NK-92 (cell line): ENCODE results near the gene DVL3.

Experiments
- DNase-seq: peaks from one replicate; lab custom pipeline; 2025; ENCODE audit not compliant: unreplicated experiment; lab: John Stamatoyannopoulos, UW

The DVL3 gene

GRCh38 chr3:184176377-184177330, 21.5 kb downstream of the DVL3 start:
- DNase-seq, result no peak

GRCh38 chr3:184177331-184177731, 22.2 kb downstream of the DVL3 start:
- no peak for DNase-seq

- no peak for DNase-seq
These were observed 22.7 kb downstream of the DVL3 start for GRCh38 chr3:184177767-184178306.

- no peak for DNase-seq
These were observed 23.5 kb downstream of the DVL3 start for GRCh38 chr3:184178521-184179138.

- DNase-seq, result no peak
These were observed 25.0 kb downstream of the DVL3 start for GRCh38 chr3:184180165-184180564.

GRCh38 chr3:184181596-184181995, 26.4 kb downstream of the DVL3 start:
- DNase-seq, result no peak

- DNase-seq, result no peak
These were observed 28.5 kb downstream of the DVL3 start for GRCh38 chr3:184183679-184184078.

- DNase-seq, result no peak
These were observed 29.5 kb downstream of the DVL3 start for GRCh38 chr3:184184546-184185230.

GRCh38 chr3:184185461-184186183, 30.4 kb downstream of the DVL3 start:
- DNase-seq, result peak; percentile 91

GRCh38 chr3:184186184-184186901, 31.2 kb downstream of the DVL3 start, which contains the start of gene ABCF3:
ABCF3 (plus strand) TSS chr3:184186199; CDS start chr3:184186208, 9 bp downstream.
- no peak for DNase-seq

- no peak for DNase-seq
These were observed 31.7 kb downstream of the DVL3 start for GRCh38 chr3:184186902-184187207.

- no peak for DNase-seq
These were observed 32.9 kb downstream of the DVL3 start for GRCh38 chr3:184188080-184188479.

- no peak for DNase-seq
These were observed 34.2 kb downstream of the DVL3 start for GRCh38 chr3:184189421-184189820.

GRCh38 chr3:184192889-184193288, 37.7 kb downstream of the DVL3 start:
- DNase-seq, result no peak

- no peak for DNase-seq
These were observed 38.9 kb downstream of the DVL3 start for GRCh38 chr3:184193991-184194539.

GRCh38 chr3:184196536-184196935, 41.4 kb downstream of the DVL3 start:
- DNase-seq, result no peak

GRCh38 chr3:184198509-184198908, 43.3 kb downstream of the DVL3 start:
- DNase-seq, result no peak

- no peak for DNase-seq
These were observed 45.6 kb downstream of the DVL3 start for GRCh38 chr3:184200825-184201224.

GRCh38 chr3:184203526-184203925, 48.3 kb downstream of the DVL3 start:
- DNase-seq, result no peak
